GM12878 (cell line): ENCODE data around the gene GCSAM. TPM values are rescaled to one million over a fixed set of nuclear protein-coding genes. Genes with fewer than 3 reads are reported as not detected.

Source experiments
- CUX1 ChIP-seq: IDR thresholded peaks from 2 replicates; pipeline ENCODE4 v1.6.1; 2012; ENCODE audit warnings: improper control_type of control experiment, low read depth, low read length; ENCODE audit not compliant: insufficient replicate concordance
- HDAC2 ChIP-seq: fragments of 200-600 bp; sonication (generic); IDR thresholded peaks from 2 replicates; pipeline ENCODE4 v1.6.1; 2017
- JUND ChIP-seq: IDR thresholded peaks from 2 replicates; pipeline ENCODE4 v1.6.1; 2012; ENCODE audit warnings: low read depth, mild to moderate bottlenecking, low read length, improper control_type of control experiment, moderate library complexity
- MEF2A ChIP-seq: IDR thresholded peaks from 2 replicates; pipeline ENCODE4 v1.6.1; 2011; ENCODE audit warnings: low read depth, mild to moderate bottlenecking, low read length, moderate library complexity; ENCODE audit not compliant: insufficient read depth
- MYC ChIP-seq: IDR thresholded peaks from 2 replicates; pipeline ENCODE4 v1.6.1; 2011; ENCODE audit warnings: mild to moderate bottlenecking, low read length, moderate library complexity, inconsistent platforms; ENCODE audit not compliant: insufficient read depth, insufficient replicate concordance, insufficient read length, severe bottlenecking
- PAX8 ChIP-seq: fragments of 450-650 bp; IDR thresholded peaks from 2 replicates; pipeline ENCODE4 v1.6.1; 2017; ENCODE audit warnings: mild to moderate bottlenecking, moderate library complexity
- PKNOX1 ChIP-seq: fragments of 450-650 bp; IDR thresholded peaks from 2 replicates; pipeline ENCODE4 v1.6.1; 2016; ENCODE audit warnings: mild to moderate bottlenecking
- PML ChIP-seq: IDR thresholded peaks from 2 replicates; pipeline ENCODE4 v1.6.1; 2012; ENCODE audit warnings: low read length, inconsistent platforms
- SREBF2 ChIP-seq: IDR thresholded peaks from 2 replicates; pipeline ENCODE4 v1.6.1; 2012; ENCODE audit warnings: mild to moderate bottlenecking, low read length
- ZBED1 ChIP-seq: IDR thresholded peaks from 2 replicates; pipeline ENCODE4 v1.6.1; 2016; ENCODE audit warnings: borderline replicate concordance
- ZSCAN29 ChIP-seq: fragments of 450-650 bp; IDR thresholded peaks from 2 replicates; pipeline ENCODE4 v1.6.1; 2017; ENCODE audit warnings: mild to moderate bottlenecking, moderate library complexity
- polyA plus RNA-seq, 11 experiments: library from polyadenylated mRNA; depleted of rRNA in 4 of 11; unstranded in 6 of 11; stranded (reverse) in 5 of 11; fragments of >200 nt; fragmentation: Nextera tagmentation in 4 of 11; fragmentation: Illumina TruSeq in 1 of 11; extraction: Ambion mirVana in 4 of 11; extraction: Trizol in 1 of 11; gene quantifications; 1 replicate in 1 of 11; 2 replicates in 10 of 11; pipeline versions ENCODE4 v1.2.1 to v1.2.3, GENCODE V29; 2011 to 2016; ENCODE audit warnings: inconsistent platforms in 2 of 11, missing spikeins in 2 of 11, low read depth in 1 of 11
- total RNA-seq, 4 experiments: library from RNA; depleted of rRNA in 3 of 4; stranded (reverse); fragments of >200 nt in 3 of 4; fragmentation: Illumina TruSeq in 1 of 4; extraction: Trizol in 1 of 4; gene quantifications; 2 replicates each; pipeline versions ENCODE4 v1.2.1 to v1.2.3, GENCODE V29; 2013 to 2021

GCSAM gene
- total and polyA plus RNA-seq, 10 of the 15 experiments (the other 5 are each of a cell fraction or from before 2014, with no cell fraction given): 81.5 to 407 (median 107) TPM

- TF ChIP-seq CUX1: no peak
- TF ChIP-seq PAX8: no peak
- no peak for TF ChIP-seq ZBED1
- no peak for TF ChIP-seq ZSCAN29
- TF ChIP-seq JUND: no peak
- no peak for TF ChIP-seq MEF2A
- TF ChIP-seq PKNOX1: 0 out of 2 replicates have a peak, but pooled peaks have one; percentile 40
- no peak for TF ChIP-seq PML
- no peak for TF ChIP-seq HDAC2
- no peak for TF ChIP-seq SREBF2
- no peak for TF ChIP-seq MYC
- TF ChIP-seq, all 136 proteins: peak for 6
Observed at GRCh38 chr3:112097378-112097777, 35.7 kb downstream of the GCSAM start (continued).
